Body of pancreas (tissue), 4 donors: ENCODE data around the gene TSHZ2. TPM values are rescaled to one million over a fixed set of nuclear protein-coding genes. Genes with fewer than 3 reads are reported as not detected.

Experiments
- ATAC-seq: fragments of 150-250 bp; one replicate; pipeline ENCODE4 v1.9.1; 2016
- DNase-seq, 4 donors: peaks; one replicate each; pipeline ENCODE4 v3.0.0-alpha.2; 2019
- H3K27ac ChIP-seq, 4 donors: fragments of 200-600 bp; sonication (generic); 1 replicate in 3 of 4; 2 replicates in 1 of 4; pipeline versions ENCODE4 v1.5.1 to v1.6.1; 2016 to 2019; ENCODE audit warnings: mild to moderate bottlenecking in 1 of 4, mixed read lengths in 1 of 4, moderate library complexity in 1 of 4
- H3K27me3 ChIP-seq, 2 donors: fragments of 200-600 bp; sonication (generic); one replicate each; pipeline ENCODE4 v1.6.0; 2016; ENCODE audit warnings: mild to moderate bottlenecking in 1 of 2
- H3K36me3 ChIP-seq, 2 donors: fragments of 200-600 bp; sonication (generic); replicated peaks in 1 of 2; 2 replicates each; pipeline ENCODE4 v1.5.1; 2016; ENCODE audit warnings: low read depth in 2 of 2; ENCODE audit not compliant: insufficient read depth in 1 of 2
- H3K4me1 ChIP-seq: fragments of 200-600 bp; sonication (generic); one replicate; pipeline ENCODE4 v1.6.0; 2016
- H3K4me3 ChIP-seq, 2 donors: fragments of 200-600 bp; sonication (generic); 1 replicate in 1 of 2; 2 replicates in 1 of 2; pipeline ENCODE4 v1.5.1; 2016 to 2019
- H3K9me3 ChIP-seq, 3 donors: fragments of 200-600 bp; sonication (generic); 1 replicate in 2 of 3; 2 replicates in 1 of 3; pipeline ENCODE4 v1.5.1; 2016
- POLR2A ChIP-seq, 3 donors: fragments of 450-650 bp; IDR thresholded peaks; one replicate each; pipeline ENCODE4 v1.6.1; 2016; ENCODE audit warnings: antibody characterized with exemption in 3 of 3, mild to moderate bottlenecking in 2 of 3
- WGBS, 2 donors: methylation state at CpG; one replicate each; pipeline ENCODE4 v1.1.5; 2017; 5-methylcytosine and 5-hydroxymethylcytosine counted together
- intact Hi-C: fragments of 100-400 bp; cut with DNase I; formaldehyde crosslinking; loops from one replicate; pipeline ENCODE4 v1.15.1; 2023
- total RNA-seq, 2 donors: library from RNA; depleted of rRNA; stranded (reverse); fragments of >200 nt; gene quantifications; one replicate each; pipeline ENCODE4 v1.1.0, GENCODE V29; 2016
- TF ChIP-seq, protein P1 (sequence below), 7 experiments: fragments of 450-650 bp in 4 of 7; fragments of 200-600 bp in 3 of 7; sonication (generic) in 3 of 7; IDR thresholded peaks; one replicate each; pipeline ENCODE4 v1.5.1; 2016 to 2019; ENCODE audit warnings: antibody characterized with exemption in 7 of 7

TSHZ2 gene
- total RNA-seq, 2 donors from 2014 or later: 6.0 to 9.6 TPM

- Histone ChIP-seq H3K27me3 (no peaks in the 10 kb centered on the region), H3K36me3 (no peaks in the 10 kb centered on the region), H3K4me1 (peaks cover 36% of the 10 kb centered on the region), H3K27ac (no peak overlapping the region), H3K9me3 (no peaks in the 10 kb centered on the region), H3K4me3 (no peak overlapping the region)
- no peak for TF ChIP-seq POLR2A (IDR thresholded peaks at IDR 0.05)
- TF ChIP-seq, protein P1, sequence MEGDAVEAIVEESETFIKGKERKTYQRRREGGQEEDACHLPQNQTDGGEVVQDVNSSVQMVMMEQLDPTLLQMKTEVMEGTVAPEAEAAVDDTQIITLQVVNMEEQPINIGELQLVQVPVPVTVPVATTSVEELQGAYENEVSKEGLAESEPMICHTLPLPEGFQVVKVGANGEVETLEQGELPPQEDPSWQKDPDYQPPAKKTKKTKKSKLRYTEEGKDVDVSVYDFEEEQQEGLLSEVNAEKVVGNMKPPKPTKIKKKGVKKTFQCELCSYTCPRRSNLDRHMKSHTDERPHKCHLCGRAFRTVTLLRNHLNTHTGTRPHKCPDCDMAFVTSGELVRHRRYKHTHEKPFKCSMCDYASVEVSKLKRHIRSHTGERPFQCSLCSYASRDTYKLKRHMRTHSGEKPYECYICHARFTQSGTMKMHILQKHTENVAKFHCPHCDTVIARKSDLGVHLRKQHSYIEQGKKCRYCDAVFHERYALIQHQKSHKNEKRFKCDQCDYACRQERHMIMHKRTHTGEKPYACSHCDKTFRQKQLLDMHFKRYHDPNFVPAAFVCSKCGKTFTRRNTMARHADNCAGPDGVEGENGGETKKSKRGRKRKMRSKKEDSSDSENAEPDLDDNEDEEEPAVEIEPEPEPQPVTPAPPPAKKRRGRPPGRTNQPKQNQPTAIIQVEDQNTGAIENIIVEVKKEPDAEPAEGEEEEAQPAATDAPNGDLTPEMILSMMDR (IDR thresholded peaks at IDR 0.05): no peak
- no peak for DNase-seq
- 75 to 84% methylated on average over 4 of the region's 4 CpGs for WGBS, 2 donors
- intact Hi-C loops: no loop called here
- no peak for ATAC-seq
Measured at GRCh38 chr20:53078761-53079160, 106.6 kb downstream of the TSHZ2 start.

- H3K4me1 ChIP-seq: peaks cover 36% of the 10 kb centered on the region
- no peak overlapping the region for H3K27ac ChIP-seq
- intact Hi-C loops: no loop called here
- WGBS, 2 donors: 74 to 78% methylated on average over 6 of the region's 6 CpGs
- no peaks in the 10 kb centered on the region for H3K9me3 ChIP-seq
- no peaks in the 10 kb centered on the region for H3K27me3 ChIP-seq
- DNase-seq: no peak
- TF ChIP-seq POLR2A (IDR thresholded peaks at IDR 0.05): no peak
- TF ChIP-seq, protein P1 (IDR thresholded peaks at IDR 0.05): no peak
- no peaks in the 10 kb centered on the region for H3K36me3 ChIP-seq
- ATAC-seq: no peak
- no peak overlapping the region for H3K4me3 ChIP-seq
Measured at GRCh38 chr20:53079261-53079691, 107.1 kb downstream of the TSHZ2 start.

GRCh38 chr20:53079828-53080686 is 107.9 kb downstream of the TSHZ2 start:
- DNase-seq (no peak), ATAC-seq (no peak)
- Histone ChIP-seq H3K4me1 (peaks cover 36% of the 10 kb centered on the region), H3K27me3 (no peaks in the 10 kb centered on the region), H3K27ac (peak overlapping the region in 2 of 4 donors; percentile 60 to 65), H3K36me3 (no peaks in the 10 kb centered on the region), H3K4me3 (no peak overlapping the region), H3K9me3 (no peaks in the 10 kb centered on the region)
- WGBS, 2 donors: 82 to 89% methylated on average over 10 of the region's 10 CpGs
- intact Hi-C loops: no loop called here
- TF ChIP-seq, protein P1 (IDR thresholded peaks at IDR 0.05): no peak
- TF ChIP-seq POLR2A (IDR thresholded peaks at IDR 0.05): no peak

DNA sequence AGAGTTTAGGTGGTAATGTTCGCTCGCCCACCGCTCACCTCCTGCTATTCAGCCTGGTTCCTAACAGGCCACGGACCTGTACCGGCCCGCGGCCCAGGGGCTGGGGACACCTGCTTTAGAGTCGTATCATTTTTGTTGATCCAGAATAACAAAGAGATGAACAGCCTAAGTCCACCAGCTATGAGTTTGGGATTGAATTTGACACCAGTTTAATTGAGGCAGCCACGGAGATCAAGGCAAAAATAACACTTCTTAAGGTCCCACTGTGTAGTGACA is 108.5 kb downstream of the TSHZ2 start:
- no peak for DNase-seq
- TF ChIP-seq POLR2A (IDR thresholded peaks at IDR 0.05): no peak
- TF ChIP-seq, protein P1 (IDR thresholded peaks at IDR 0.05): no peak
- Histone ChIP-seq H3K27ac (peak overlapping the region in 3 of 4 donors; percentile 60 to 76 (median 65)), H3K4me3 (no peak overlapping the region), H3K4me1 (peaks cover 36% of the 10 kb centered on the region), H3K9me3 (no peaks in the 10 kb centered on the region), H3K27me3 (no peaks in the 10 kb centered on the region), H3K36me3 (no peaks in the 10 kb centered on the region)
- intact Hi-C loops: no loop called here
- ATAC-seq: no peak
- WGBS, 2 donors: 94 to 98% methylated on average over 9 of the region's 9 CpGs
